ENCODE data around the gene FRRS1. TPM values are rescaled to one million over a fixed set of nuclear protein-coding genes. Genes with fewer than 3 reads are reported as not detected.

The FRRS1 gene
- total and polyA plus RNA-seq, 2 donors (not counting 1 experiment from before 2014, with no cell fraction given) = 10.3 to 32.7 TPM

GRCh38 chr1:99768104-99768503 lies 1.7 kb upstream of the FRRS1 start:
- H3K27ac ChIP-seq (ENCODE audit: insufficient read depth, low read length) = no peak overlapping the region
- no peaks in the 10 kb centered on the region for H3K36me3 ChIP-seq (ENCODE audit: control insufficient read depth, insufficient read depth, low read length)
- no peak overlapping the region for H2AFZ ChIP-seq (ENCODE audit: low read length)
- no peaks in the 10 kb centered on the region for H3K79me2 ChIP-seq (ENCODE audit: control insufficient read depth, insufficient read depth, low read length)
- H3K9me3 ChIP-seq (ENCODE audit: control insufficient read depth, insufficient read depth, low read depth, low read length) = no peaks in the 10 kb centered on the region
- peak in 1 of 2 donors; percentile 27 for DNase-seq (ENCODE audit: low read depth in 2 of 2)
- H3K4me2 ChIP-seq (ENCODE audit: extremely low read depth, insufficient read depth, low read length) = no peak overlapping the region
- H3K9ac ChIP-seq (ENCODE audit: insufficient read depth, low read length) = no peak overlapping the region
- peaks cover 2% of the 10 kb centered on the region for H3K4me1 ChIP-seq (ENCODE audit: control insufficient read depth, extremely low read depth, insufficient read depth, low read length)
- no peak overlapping the region for H3K4me3 ChIP-seq (replicated peaks in 1 of 4; ENCODE audit: control extremely low read depth in 1 of 4, insufficient read depth in 1 of 4, low read depth in 3 of 4, low read length in 4 of 4)
- TF ChIP-seq CTCF (conservative IDR thresholded peaks at IDR 0.05 in 1 of 2, IDR thresholded peaks at IDR 0.05 in 1 of 2; ENCODE audit: low read depth in 1 of 2, low read length in 2 of 2) (no peak), EZH2 (IDR thresholded peaks at IDR 0.05; ENCODE audit: low read length, missing control alignments) (no peak)
- no peaks in the 10 kb centered on the region for H4K20me1 ChIP-seq (ENCODE audit: control insufficient read depth, extremely low read depth, insufficient read depth, low read length)
- no peaks in the 10 kb centered on the region for H3K27me3 ChIP-seq (ENCODE audit: control insufficient read depth, insufficient read depth, low read length)

GRCh38 chr1:99764909-99765308 lies 1.5 kb downstream of the FRRS1 start:
- no peak overlapping the region for H3K4me2 ChIP-seq (ENCODE audit: extremely low read depth, insufficient read depth, low read length)
- no peak overlapping the region for H3K27ac ChIP-seq (ENCODE audit: insufficient read depth, low read length)
- H3K4me1 ChIP-seq (ENCODE audit: control insufficient read depth, extremely low read depth, insufficient read depth, low read length) = peaks cover 2% of the 10 kb centered on the region
- no peaks in the 10 kb centered on the region for H3K79me2 ChIP-seq (ENCODE audit: control insufficient read depth, insufficient read depth, low read length)
- no peak overlapping the region for H2AFZ ChIP-seq (ENCODE audit: low read length)
- no peaks in the 10 kb centered on the region for H3K9me3 ChIP-seq (ENCODE audit: control insufficient read depth, insufficient read depth, low read depth, low read length)
- H3K4me3 ChIP-seq (replicated peaks in 1 of 4; ENCODE audit: control extremely low read depth in 1 of 4, insufficient read depth in 1 of 4, low read depth in 3 of 4, low read length in 4 of 4) = no peak overlapping the region
- no peak for TF ChIP-seq CTCF (conservative IDR thresholded peaks at IDR 0.05 in 1 of 2, IDR thresholded peaks at IDR 0.05 in 1 of 2; ENCODE audit: low read depth in 1 of 2, low read length in 2 of 2)
- TF ChIP-seq EZH2 (IDR thresholded peaks at IDR 0.05; ENCODE audit: low read length, missing control alignments) = no peak
- no peaks in the 10 kb centered on the region for H4K20me1 ChIP-seq (ENCODE audit: control insufficient read depth, extremely low read depth, insufficient read depth, low read length)
- DNase-seq (ENCODE audit: low read depth in 2 of 2) = no peak
- no peaks in the 10 kb centered on the region for H3K27me3 ChIP-seq (ENCODE audit: control insufficient read depth, insufficient read depth, low read length)
- H3K36me3 ChIP-seq (ENCODE audit: control insufficient read depth, insufficient read depth, low read length) = no peaks in the 10 kb centered on the region
- H3K9ac ChIP-seq (ENCODE audit: insufficient read depth, low read length) = no peak overlapping the region

- H3K9me3 ChIP-seq (ENCODE audit: control insufficient read depth, insufficient read depth, low read depth, low read length) = no peaks in the 10 kb centered on the region
- no peak for DNase-seq (ENCODE audit: low read depth in 2 of 2)
- peaks cover 2% of the 10 kb centered on the region for H3K4me1 ChIP-seq (ENCODE audit: control insufficient read depth, extremely low read depth, insufficient read depth, low read length)
- H3K4me2 ChIP-seq (ENCODE audit: extremely low read depth, insufficient read depth, low read length) = no peak overlapping the region
- no peak overlapping the region for H3K4me3 ChIP-seq (replicated peaks in 1 of 4; ENCODE audit: control extremely low read depth in 1 of 4, insufficient read depth in 1 of 4, low read depth in 3 of 4, low read length in 4 of 4)
- no peak for TF ChIP-seq CTCF (conservative IDR thresholded peaks at IDR 0.05 in 1 of 2, IDR thresholded peaks at IDR 0.05 in 1 of 2; ENCODE audit: low read depth in 1 of 2, low read length in 2 of 2)
- no peak for TF ChIP-seq EZH2 (IDR thresholded peaks at IDR 0.05; ENCODE audit: low read length, missing control alignments)
- no peaks in the 10 kb centered on the region for H3K36me3 ChIP-seq (ENCODE audit: control insufficient read depth, insufficient read depth, low read length)
- no peaks in the 10 kb centered on the region for H3K79me2 ChIP-seq (ENCODE audit: control insufficient read depth, insufficient read depth, low read length)
- no peak overlapping the region for H3K27ac ChIP-seq (ENCODE audit: insufficient read depth, low read length)
- no peak overlapping the region for H3K9ac ChIP-seq (ENCODE audit: insufficient read depth, low read length)
- H2AFZ ChIP-seq (ENCODE audit: low read length) = no peak overlapping the region
- H3K27me3 ChIP-seq (ENCODE audit: control insufficient read depth, insufficient read depth, low read length) = no peaks in the 10 kb centered on the region
- no peaks in the 10 kb centered on the region for H4K20me1 ChIP-seq (ENCODE audit: control insufficient read depth, extremely low read depth, insufficient read depth, low read length)
Measured at GRCh38 chr1:99764439-99764838, 2.0 kb downstream of the FRRS1 start.

Measured in fibroblast of lung (primary cell).